OCI-LY1 (cell line): ENCODE measurements around the gene KLK6.

Source experiments
- H2AFZ ChIP-seq: fragments of 200-600 bp; sonication (generic), shearing (Covaris generic); 2 replicates; pipeline ENCODE4 v1.6.0; 2014; ENCODE audit warnings: antibody characterized with exemption, mild to moderate bottlenecking, low read length
- H3F3A ChIP-seq: fragments of 200-600 bp; sonication (generic), shearing (Covaris generic); 2 replicates; pipeline ENCODE4 v1.6.0; 2014; ENCODE audit warnings: mild to moderate bottlenecking, antibody characterized with exemption, low read length, moderate library complexity; ENCODE audit not compliant: insufficient read depth
- H3K27ac ChIP-seq: fragments of 200-600 bp; sonication (generic); 2 replicates; pipeline ENCODE4 v1.5.1; 2014; ENCODE audit warnings: low read length, mixed run types, mild to moderate bottlenecking, low read depth; ENCODE audit not compliant: poor library complexity, severe bottlenecking
- H3K27me3 ChIP-seq: fragments of 200-600 bp; sonication (generic); 2 replicates; pipeline ENCODE4 v1.6.0; 2014; ENCODE audit warnings: antibody characterized with exemption, mild to moderate bottlenecking, low read length, moderate library complexity; ENCODE audit not compliant: insufficient read depth
- H3K36me3 ChIP-seq: fragments of 200-600 bp; sonication (generic); 2 replicates; pipeline ENCODE4 v1.6.1; 2014; ENCODE audit warnings: mild to moderate bottlenecking, antibody characterized with exemption, low read length, moderate library complexity, mixed read lengths; ENCODE audit not compliant: insufficient read depth
- H3K4me1 ChIP-seq: fragments of 200-600 bp; sonication (generic); 2 replicates; pipeline ENCODE4 v1.5.1; 2014; ENCODE audit warnings: mild to moderate bottlenecking, low read length, moderate library complexity; ENCODE audit not compliant: insufficient read depth, severe bottlenecking
- H3K4me2 ChIP-seq: fragments of 200-600 bp; sonication (generic), shearing (Covaris generic); 2 replicates; pipeline ENCODE4 v1.6.1; 2014; ENCODE audit warnings: low read length
- H3K4me3 ChIP-seq: fragments of 200-600 bp; sonication (generic); 2 replicates; pipeline ENCODE4 v1.5.1; 2014; ENCODE audit warnings: low read length, low read depth, mild to moderate bottlenecking, mixed read lengths; ENCODE audit not compliant: poor library complexity, severe bottlenecking
- H3K79me2 ChIP-seq: fragments of 200-600 bp; shearing (Covaris generic); 2 replicates; pipeline ENCODE4 v1.6.1; 2016; ENCODE audit warnings: mixed run types, low read length, mixed read lengths; ENCODE audit not compliant: insufficient read depth
- H3K9ac ChIP-seq: fragments of 200-600 bp; sonication (generic), shearing (Covaris generic); 2 replicates; pipeline ENCODE4 v1.6.1; 2014; ENCODE audit warnings: mild to moderate bottlenecking, low read length, mixed read lengths
- H3K9me2 ChIP-seq: fragments of 200-600 bp; sonication (generic), shearing (Covaris generic); 2 replicates; pipeline ENCODE4 v1.6.1; 2014; ENCODE audit warnings: low read depth, mild to moderate bottlenecking, low read length, mixed read lengths
- H3K9me3 ChIP-seq: fragments of 200-600 bp; shearing (Covaris generic); 2 replicates; pipeline ENCODE4 v1.6.1; 2014; ENCODE audit warnings: low read length, mixed read lengths
- H4K20me1 ChIP-seq: fragments of 200-600 bp; sonication (generic), shearing (Covaris generic); 2 replicates; pipeline ENCODE4 v1.6.0; 2016; ENCODE audit warnings: mild to moderate bottlenecking, low read length; ENCODE audit not compliant: insufficient read depth
- CTCF ChIP-seq: fragments of 200-600 bp; sonication (generic), shearing (Covaris generic); IDR thresholded peaks from 2 replicates; pipeline ENCODE4 v1.5.1; 2017; ENCODE audit warnings: mild to moderate bottlenecking, antibody characterized with exemption, low read length, moderate library complexity, mixed read lengths
- EZH2 ChIP-seq: fragments of 200-600 bp; sonication (generic), shearing (Covaris generic); IDR thresholded peaks from 2 replicates; pipeline ENCODE4 v1.8.0; 2017; ENCODE audit warnings: borderline replicate concordance, mixed run types, mild to moderate bottlenecking, antibody characterized with exemption, low read length, moderate library complexity, mixed read lengths

KLK6 gene

GRCh38 chr19:50933640-50934039, 35.8 kb downstream of the KLK6 start:
- no peak overlapping the region for H3K4me2 ChIP-seq
- no peak overlapping the region for H3K4me3 ChIP-seq
- TF ChIP-seq CTCF (no peak), EZH2 (no peak)
- H3F3A ChIP-seq = no peaks in the 10 kb centered on the region
- no peaks in the 10 kb centered on the region for H4K20me1 ChIP-seq
- no peak overlapping the region for H3K9ac ChIP-seq
- H3K27me3 ChIP-seq = no peaks in the 10 kb centered on the region
- H2AFZ ChIP-seq = no peak overlapping the region
- no peaks in the 10 kb centered on the region for H3K9me3 ChIP-seq
- no peaks in the 10 kb centered on the region for H3K79me2 ChIP-seq
- H3K27ac ChIP-seq = no peak overlapping the region
- no peaks in the 10 kb centered on the region for H3K36me3 ChIP-seq
- H3K9me2 ChIP-seq = no peaks in the 10 kb centered on the region
- no peaks in the 10 kb centered on the region for H3K4me1 ChIP-seq

DNA sequence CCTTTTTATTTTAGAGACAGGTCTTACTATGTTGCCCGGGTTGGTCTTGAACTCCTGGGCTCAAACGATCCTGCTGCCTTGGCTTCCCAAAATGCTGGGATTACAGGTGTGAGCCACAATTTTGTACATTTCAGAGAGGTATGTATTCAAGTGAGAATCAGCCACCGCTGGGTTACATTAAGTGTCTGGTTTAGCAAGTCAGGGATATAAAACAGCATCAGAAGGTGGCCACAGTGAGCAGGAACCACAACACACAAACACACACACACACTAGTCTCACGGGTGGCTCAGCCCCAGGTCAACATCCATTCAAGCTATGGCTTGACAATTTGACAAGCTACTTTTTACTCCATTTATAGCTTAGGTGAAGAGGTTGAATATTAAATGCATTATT, 36.7 kb downstream of the KLK6 start:
- no peaks in the 10 kb centered on the region for H3K9me2 ChIP-seq
- H3K27ac ChIP-seq = no peak overlapping the region

DNA sequence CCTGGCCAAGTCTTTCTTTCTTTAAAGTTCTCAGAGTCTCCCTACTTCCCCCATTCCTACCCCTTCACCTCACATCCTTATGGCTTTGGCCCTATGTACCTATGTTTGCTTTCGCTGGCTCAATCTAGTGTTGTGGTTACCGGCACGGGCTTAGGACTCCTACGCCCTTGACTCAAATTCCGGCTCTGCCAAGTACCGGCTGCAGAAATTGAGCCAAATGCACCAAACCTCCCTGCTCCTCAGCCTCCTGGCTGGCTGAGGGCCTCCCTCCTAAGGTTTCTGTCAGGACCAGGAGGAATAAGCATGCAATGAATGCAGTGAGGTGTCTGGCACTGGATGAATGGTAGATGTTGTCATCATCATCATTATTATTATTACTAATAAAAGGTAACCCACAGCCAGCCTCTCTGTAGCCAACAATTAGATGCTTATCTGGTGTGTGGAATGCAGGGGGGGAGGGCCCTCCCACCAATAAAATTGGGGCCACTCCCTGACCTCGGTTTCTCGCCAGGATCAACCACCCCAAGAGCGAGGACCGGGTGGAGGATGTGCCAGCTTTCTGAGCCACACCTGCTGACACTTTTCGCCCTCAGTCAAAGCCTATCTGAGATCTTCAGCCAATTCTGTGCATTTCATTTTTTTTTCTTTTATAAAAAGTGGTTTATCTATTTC, 37.2 kb downstream of the KLK6 start:
- no peaks in the 10 kb centered on the region for H3K36me3 ChIP-seq
- no peak overlapping the region for H3K9ac ChIP-seq
- H4K20me1 ChIP-seq = no peaks in the 10 kb centered on the region
- H3K27me3 ChIP-seq = no peaks in the 10 kb centered on the region
- no peak overlapping the region for H3K4me3 ChIP-seq
- TF ChIP-seq EZH2 (no peak), CTCF (no peak)
- H3F3A ChIP-seq = no peaks in the 10 kb centered on the region
- H3K4me1 ChIP-seq = no peaks in the 10 kb centered on the region
- no peak overlapping the region for H3K4me2 ChIP-seq
- no peak overlapping the region for H3K27ac ChIP-seq
- H3K9me2 ChIP-seq = no peaks in the 10 kb centered on the region
- no peak overlapping the region for H2AFZ ChIP-seq
- H3K9me3 ChIP-seq = no peaks in the 10 kb centered on the region
- no peaks in the 10 kb centered on the region for H3K79me2 ChIP-seq

More for the DNA sequence above, 36.7 kb downstream of the KLK6 start:
- Histone ChIP-seq H3K4me3 (no peak overlapping the region), H4K20me1 (no peaks in the 10 kb centered on the region), H3K4me1 (no peaks in the 10 kb centered on the region), H3K79me2 (no peaks in the 10 kb centered on the region), H3K9ac (no peak overlapping the region), H3K27me3 (no peaks in the 10 kb centered on the region), H3K9me3 (no peaks in the 10 kb centered on the region), H3K4me2 (no peak overlapping the region), H2AFZ (no peak overlapping the region), H3F3A (no peaks in the 10 kb centered on the region), H3K36me3 (no peaks in the 10 kb centered on the region)
- TF ChIP-seq EZH2 (no peak), CTCF (no peak)
